Activated T-cell treated with anti-CD3 and anti-CD28 coated beads for 24 hours (primary cell): ENCODE measurements around the gene IFNAR1.

Experiments
- DNase-seq: peaks from one replicate; pipeline ENCODE4 v3.0.0-alpha.2; 2020; ENCODE audit warnings: low read depth

IFNAR1 gene

GRCh38 chr21:33324291-33325221 lies at the start of gene IFNAR1:
Gene IFNAR1, plus strand, starts transcription at chr21:33324970. Its CDS starts 86 bp downstream, at chr21:33325056.
- peak; percentile 98 for DNase-seq

GRCh38 chr21:33278721-33279120 lies 46.0 kb upstream of the IFNAR1 start:
- DNase-seq, result no peak

GRCh38 chr21:33279330-33279820 lies 45.4 kb upstream of the IFNAR1 start:
- no peak for DNase-seq

GRCh38 chr21:33281096-33281652 lies 43.6 kb upstream of the IFNAR1 start:
- no peak for DNase-seq

GRCh38 chr21:33283203-33283602 lies 41.6 kb upstream of the IFNAR1 start:
- DNase-seq, result no peak

GRCh38 chr21:33286076-33286475 lies 38.7 kb upstream of the IFNAR1 start:
- no peak for DNase-seq

- no peak for DNase-seq
These were observed 37.9 kb upstream of the IFNAR1 start for GRCh38 chr21:33286600-33287456.

- DNase-seq, result no peak
These were observed 35.5 kb upstream of the IFNAR1 start for GRCh38 chr21:33289199-33289819.

- no peak for DNase-seq
These were observed 34.3 kb upstream of the IFNAR1 start for GRCh38 chr21:33290441-33290840.

GRCh38 chr21:33291686-33292085 lies 33.1 kb upstream of the IFNAR1 start:
- no peak for DNase-seq

GRCh38 chr21:33292724-33293123 lies 32.0 kb upstream of the IFNAR1 start:
- DNase-seq, result no peak

- DNase-seq, result no peak
These were observed 31.6 kb upstream of the IFNAR1 start for GRCh38 chr21:33293136-33293535.

- no peak for DNase-seq
These were observed 31.0 kb upstream of the IFNAR1 start for GRCh38 chr21:33293811-33294216.

GRCh38 chr21:33296156-33296555 lies 28.6 kb upstream of the IFNAR1 start:
- no peak for DNase-seq

- peak; percentile 26 for DNase-seq
These were observed 25.5 kb upstream of the IFNAR1 start for GRCh38 chr21:33299181-33299752.

- no peak for DNase-seq
These were observed 23.8 kb upstream of the IFNAR1 start for GRCh38 chr21:33300701-33301631.

GRCh38 chr21:33301632-33302002 lies 23.2 kb upstream of the IFNAR1 start:
- no peak for DNase-seq

- DNase-seq, result no peak
These were observed 22.7 kb upstream of the IFNAR1 start for GRCh38 chr21:33302055-33302454.

GRCh38 chr21:33302796-33303195 lies 22.0 kb upstream of the IFNAR1 start:
- no peak for DNase-seq

- no peak for DNase-seq
These were observed 19.5 kb upstream of the IFNAR1 start for GRCh38 chr21:33305344-33305671.

GRCh38 chr21:33305938-33306337 lies 18.8 kb upstream of the IFNAR1 start:
- no peak for DNase-seq
